A549 (cell line): ENCODE measurements around the gene ARHGEF38. TPM values are rescaled to one million over a fixed set of nuclear protein-coding genes. Genes with fewer than 3 reads are reported as not detected.

ENCODE experiments used
- ATAC-seq, 2 experiments: fragments of 200-7000 bp in 1 of 2; fragments of >200 bp in 1 of 2; cut with Nextera tagmentation in 1 of 2; cut with Tn5 transposase in 1 of 2; 3 replicates each; pipeline versions ENCODE4 v1.8.0 to v1.9.1; 2018 to 2020; ENCODE audit warnings: mild to moderate bottlenecking in 1 of 2, moderate library complexity in 1 of 2
- CTCF ChIA-PET: fragments of 300-600 bp; sonication (Branson Sonifier 250); formaldehyde crosslinking; extraction: SDS; loops from one replicate; lab custom pipeline; 2021; ENCODE audit warnings: antibody characterized with exemption, inconsistent platforms; lab: Yijun Ruan, JAX
- POLR2A ChIA-PET: fragments of 350-600 bp; formaldehyde crosslinking; extraction: SDS; loops from one replicate; lab custom pipeline; 2021; ENCODE audit warnings: antibody characterized with exemption, inconsistent platforms; lab: Yijun Ruan, JAX
- DNase-seq, 2 experiments: peaks; one replicate each; pipeline versions ENCODE4 v3.0.0 to v3.0.0-alpha.2; 2011 to 2016; ENCODE audit warnings: low read depth in 1 of 2, low spot score in 1 of 2
- FAIRE-seq: peaks from 2 replicates; lab custom pipeline; 2011; peaks lifted over from hg19 to GRCh38; lab: Jason Lieb, UNC
- H3K27ac ChIP-seq, 2 experiments: fragments of >200 bp; sonication (Bioruptor Twin); formaldehyde crosslinking; 3 replicates each; pipeline ENCODE4 v1.5.1; 2016 to 2017
- H3K4me1 ChIP-seq: fragments of >200 bp; sonication (Bioruptor Twin); formaldehyde crosslinking; 3 replicates; pipeline ENCODE4 v1.6.1; 2016
- H3K4me2 ChIP-seq: fragments of >200 bp; sonication (Bioruptor Twin); formaldehyde crosslinking; 3 replicates; pipeline ENCODE4 v1.6.1; 2016
- H3K4me3 ChIP-seq: fragments of >200 bp; sonication (Bioruptor Twin); formaldehyde crosslinking; 3 replicates; pipeline ENCODE4 v1.5.1; 2016
- H3K9me3 ChIP-seq: fragments of >200 bp; sonication (Bioruptor Twin); formaldehyde crosslinking; 3 replicates; pipeline ENCODE4 v1.6.1; 2016
- BHLHE40 ChIP-seq: IDR thresholded peaks from 2 replicates; pipeline ENCODE4 v1.6.1; 2012; ENCODE audit warnings: low read depth, low read length, inconsistent platforms
- CBX8 ChIP-seq: fragments of 200-600 bp; sonication (generic); IDR thresholded peaks from 2 replicates; pipeline ENCODE4 v1.6.1; 2016
- CHD4 ChIP-seq: fragments of 200-600 bp; sonication (generic); IDR thresholded peaks from 2 replicates; pipeline ENCODE4 v1.6.1; 2016; ENCODE audit warnings: antibody characterized with exemption, mild to moderate bottlenecking, borderline replicate concordance
- CTCF ChIP-seq: fragments of >200 bp; sonication (Bioruptor Twin); formaldehyde crosslinking; IDR thresholded peaks from 3 replicates; pipeline ENCODE4 v1.5.1; 2016
- EP300 ChIP-seq, 2 experiments: fragments of >200 bp; sonication (Bioruptor Twin); formaldehyde crosslinking; IDR thresholded peaks; 2 replicates in 1 of 2; 3 replicates in 1 of 2; pipeline ENCODE4 v1.6.1; 2016 to 2017
- ESRRA ChIP-seq: fragments of 150-350 bp; IDR thresholded peaks from 2 replicates; pipeline ENCODE4 v1.6.1; 2014; ENCODE audit warnings: mild to moderate bottlenecking, low read length, borderline replicate concordance
- FOSB ChIP-seq: fragments of 250-450 bp; sonication (Bioruptor Pico); IDR thresholded peaks from 2 replicates; pipeline ENCODE4 v1.5.0; 2020; ENCODE audit warnings: mild to moderate bottlenecking, moderate library complexity
- FOXS1 ChIP-seq: fragments of 250-450 bp; sonication (Bioruptor Pico); IDR thresholded peaks from 2 replicates; pipeline ENCODE4 v1.5.0; 2020; ENCODE audit warnings: mild to moderate bottlenecking, moderate library complexity
- HEYL ChIP-seq: fragments of 250-450 bp; sonication (Bioruptor Pico); IDR thresholded peaks from 2 replicates; pipeline ENCODE4 v1.8.0; 2021; ENCODE audit warnings: mild to moderate bottlenecking, moderate library complexity
- HOXA7 ChIP-seq: fragments of 250-450 bp; sonication (Bioruptor Pico); IDR thresholded peaks from 2 replicates; pipeline ENCODE4 v1.5.0; 2020; ENCODE audit warnings: mild to moderate bottlenecking, moderate library complexity
- HOXB13 ChIP-seq: fragments of 250-450 bp; sonication (Bioruptor Pico); IDR thresholded peaks from 2 replicates; pipeline ENCODE4 v1.5.0; 2020; ENCODE audit warnings: low read depth, mild to moderate bottlenecking, moderate library complexity
- HOXB5 ChIP-seq: fragments of 250-450 bp; sonication (Bioruptor Pico); IDR thresholded peaks from 2 replicates; pipeline ENCODE4 v1.5.0; 2020; ENCODE audit warnings: mild to moderate bottlenecking, moderate library complexity
- JUN ChIP-seq, 2 experiments: fragments of >200 bp; sonication (Bioruptor Twin); formaldehyde crosslinking; IDR thresholded peaks; 2 replicates in 1 of 2; 3 replicates in 1 of 2; pipeline ENCODE4 v1.6.1; 2016 to 2017
- KDM1A ChIP-seq: fragments of 200-600 bp; sonication (generic); IDR thresholded peaks from 2 replicates; pipeline ENCODE4 v1.6.1; 2016; ENCODE audit warnings: low read depth, mild to moderate bottlenecking
- KDM5A ChIP-seq: fragments of 200-600 bp; sonication (generic); IDR thresholded peaks from 2 replicates; pipeline ENCODE4 v1.6.1; 2016; ENCODE audit warnings: antibody characterized with exemption, mild to moderate bottlenecking
- MAFK ChIP-seq: fragments of 450-650 bp; IDR thresholded peaks from 2 replicates; pipeline ENCODE4 v1.6.1; 2014; ENCODE audit not compliant: partially characterized antibody
- MYC ChIP-seq: IDR thresholded peaks from 2 replicates; pipeline ENCODE4 v1.6.1; 2012; ENCODE audit warnings: mild to moderate bottlenecking, inconsistent platforms, low read length, improper control_type of control experiment, borderline replicate concordance
- NFE2L2 ChIP-seq: fragments of 150-350 bp; conservative IDR thresholded peaks from 2 replicates; pipeline ENCODE4 v1.6.1; 2014; ENCODE audit warnings: low read length
- NR3C1 ChIP-seq: fragments of >200 bp; sonication (Bioruptor Twin); formaldehyde crosslinking; IDR thresholded peaks from 3 replicates; pipeline ENCODE4 v1.6.1; 2017
- POLR2A ChIP-seq: IDR thresholded peaks from 2 replicates; pipeline ENCODE4 v1.6.1; 2012; ENCODE audit warnings: mild to moderate bottlenecking, low read length
- POLR2AphosphoS2 ChIP-seq: conservative IDR thresholded peaks from 2 replicates; pipeline ENCODE4 v1.6.1; 2012; ENCODE audit warnings: low read length, improper control_type of control experiment, inconsistent platforms
- RAD21 ChIP-seq, 2 experiments: fragments of >200 bp in 1 of 2; sonication (Bioruptor Twin) in 1 of 2; formaldehyde crosslinking in 1 of 2; IDR thresholded peaks in 1 of 2; conservative IDR thresholded peaks in 1 of 2; 2 replicates in 1 of 2; 3 replicates in 1 of 2; pipeline ENCODE4 v1.6.1; 2012 to 2018; ENCODE audit warnings: inconsistent platforms in 1 of 2
- RCOR1 ChIP-seq: fragments of 150-350 bp; IDR thresholded peaks from 2 replicates; pipeline ENCODE4 v1.6.1; 2014; ENCODE audit warnings: antibody characterized with exemption, low read length, low read depth
- RFX5 ChIP-seq: fragments of 450-650 bp; IDR thresholded peaks from 2 replicates; pipeline ENCODE4 v1.7.1; 2014; ENCODE audit warnings: antibody characterized with exemption, mild to moderate bottlenecking, moderate library complexity
- SMC3 ChIP-seq: fragments of >200 bp; sonication (Bioruptor Twin); formaldehyde crosslinking; IDR thresholded peaks from 3 replicates; pipeline ENCODE4 v1.6.1; 2018; ENCODE audit warnings: inconsistent platforms
- SREBF2 ChIP-seq: fragments of 450-650 bp; IDR thresholded peaks from 2 replicates; pipeline ENCODE4 v1.6.1; 2014; ENCODE audit warnings: mild to moderate bottlenecking, moderate library complexity
- TFCP2L1 ChIP-seq: fragments of 250-450 bp; sonication (Bioruptor Pico); IDR thresholded peaks from 2 replicates; pipeline ENCODE4 v1.5.0; 2021; ENCODE audit warnings: mild to moderate bottlenecking
- TP53 ChIP-seq: fragments of 250-450 bp; sonication (Bioruptor Pico); IDR thresholded peaks from 2 replicates; pipeline ENCODE4 v1.5.0; 2021; ENCODE audit warnings: mild to moderate bottlenecking, moderate library complexity
- ZC3H11A ChIP-seq: fragments of 450-650 bp; IDR thresholded peaks from 2 replicates; pipeline ENCODE4 v1.6.1; 2014; ENCODE audit warnings: antibody characterized with exemption, mild to moderate bottlenecking
- ZSCAN20 ChIP-seq: fragments of 250-450 bp; sonication (Bioruptor Pico); IDR thresholded peaks from 2 replicates; pipeline ENCODE4 v1.8.0; 2022; ENCODE audit warnings: mild to moderate bottlenecking, moderate library complexity
- WGBS: methylation state at CpG from one replicate; pipeline ENCODE4 v1.1.6; 2017; ENCODE audit errors: missing lambda C conversion rate; 5-methylcytosine and 5-hydroxymethylcytosine counted together
- polyA plus RNA-seq, 4 experiments: library from polyadenylated mRNA; depleted of rRNA in 3 of 4; stranded (reverse); fragments of >200 nt; fragmentation: RNase III in 1 of 4; extraction: RNeasy Plus Mini Kit Qiagen cat#74134 plus additional on column Dnase treatment in 1 of 4; gene quantifications; 2 replicates in 3 of 4; 3 replicates in 1 of 4; pipeline ENCODE4 v1.2.3, GENCODE V29; 2011 to 2017
- TF ChIP-seq, protein P1 (sequence below): IDR thresholded peaks from 2 replicates; pipeline ENCODE4 v1.6.1; 2012
- TF ChIP-seq, protein P2 (sequence below): fragments of 250-450 bp; sonication (Bioruptor Pico); IDR thresholded peaks from 2 replicates; pipeline ENCODE4 v1.5.0; 2020; ENCODE audit warnings: low read depth, mild to moderate bottlenecking, moderate library complexity
- TF ChIP-seq, protein P3 (sequence below): fragments of >200 bp; sonication (Bioruptor Twin); formaldehyde crosslinking; IDR thresholded peaks from 2 replicates; pipeline ENCODE4 v1.6.1; 2016

Gene ARHGEF38
- polyA plus RNA-seq, 2 of the 4 experiments (the other 2 are of a cell fraction): 0.05 TPM; not detected in 1

DNA sequence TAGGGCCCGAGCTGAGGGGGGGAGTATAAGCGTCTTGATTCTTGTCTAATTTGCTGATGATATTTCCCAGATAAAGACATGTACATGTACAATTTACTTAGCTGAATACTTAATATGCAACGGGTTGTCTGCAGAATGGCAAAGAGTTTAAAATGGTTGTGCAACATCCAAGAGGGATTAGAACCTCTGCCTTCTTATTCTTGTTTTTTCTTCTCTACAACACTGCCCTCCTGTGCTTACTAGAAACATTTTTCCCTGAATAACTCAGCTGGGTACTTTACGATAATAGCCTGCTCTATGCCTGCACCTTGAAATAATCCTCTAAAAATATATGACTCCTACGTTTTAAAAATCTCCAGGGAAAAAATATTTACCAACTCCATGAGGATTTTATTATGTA lies 114.3 kb downstream of the ARHGEF38 start:
- H3K4me3 ChIP-seq: no peak overlapping the region
- H3K9me3 ChIP-seq: no peaks in the 10 kb centered on the region
- peak in 1 of 2 experiments; percentile 22 for DNase-seq
- H3K4me1 ChIP-seq: no peaks in the 10 kb centered on the region
- POLR2A ChIA-PET: no interaction called here
- CTCF ChIA-PET: interaction anchor here (0.9 to 3.1 kb wide), 3 partner anchors 11 to 807 kb away, joined by 3 to 12 read pairs (median 4); no protein-coding TSS in a partner anchor
- ATAC-seq: peak; percentile 68; a peak in 4 of 6 replicates
- H3K27ac ChIP-seq: no peak overlapping the region
- H3K4me2 ChIP-seq: no peak overlapping the region
- 39% methylated on average over 5 of the region's 5 CpGs for WGBS
- TF ChIP-seq TFCP2L1 (CRISPR knock-in tag): no peak
- peak; percentile 41 to 43; a peak in 3 of 5 replicates for TF ChIP-seq RAD21 (conservative IDR thresholded peaks at IDR 0.05 in 1 of 2, IDR thresholded peaks at IDR 0.05 in 1 of 2)
- no peak for TF ChIP-seq MYC
- no peak for TF ChIP-seq MAFK
- TF ChIP-seq POLR2AphosphoS2: no peak
- no peak for TF ChIP-seq HOXA7 (CRISPR knock-in tag)
- TF ChIP-seq CTCF: peak; percentile 32
- no peak for TF ChIP-seq RFX5
- TF ChIP-seq SREBF2: no peak
- TF ChIP-seq CHD4: no peak
- TF ChIP-seq, protein P1, sequence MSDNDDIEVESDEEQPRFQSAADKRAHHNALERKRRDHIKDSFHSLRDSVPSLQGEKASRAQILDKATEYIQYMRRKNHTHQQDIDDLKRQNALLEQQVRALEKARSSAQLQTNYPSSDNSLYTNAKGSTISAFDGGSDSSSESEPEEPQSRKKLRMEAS: no peak
- TF ChIP-seq ESRRA: no peak
- TF ChIP-seq HOXB13: no peak
- TF ChIP-seq POLR2A: no peak
- no peak for TF ChIP-seq NR3C1
- no peak for TF ChIP-seq CBX8
- TF ChIP-seq EP300 (IDR thresholded peaks at IDR 0.05): no peak
- TF ChIP-seq SMC3: peak; percentile 48
- TF ChIP-seq FOXS1 (CRISPR knock-in tag): no peak
- TF ChIP-seq, protein P2, sequence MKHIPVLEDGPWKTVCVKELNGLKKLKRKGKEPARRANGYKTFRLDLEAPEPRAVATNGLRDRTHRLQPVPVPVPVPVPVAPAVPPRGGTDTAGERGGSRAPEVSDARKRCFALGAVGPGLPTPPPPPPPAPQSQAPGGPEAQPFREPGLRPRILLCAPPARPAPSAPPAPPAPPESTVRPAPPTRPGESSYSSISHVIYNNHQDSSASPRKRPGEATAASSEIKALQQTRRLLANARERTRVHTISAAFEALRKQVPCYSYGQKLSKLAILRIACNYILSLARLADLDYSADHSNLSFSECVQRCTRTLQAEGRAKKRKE: no peak
- no peak for TF ChIP-seq HOXB5 (CRISPR knock-in tag)
- no peak for TF ChIP-seq KDM1A
- no peak for TF ChIP-seq HEYL (CRISPR knock-in tag)
- no peak for FAIRE-seq

- ChIA-PET POLR2A (no interaction called here), CTCF (no interaction called here)
- no peak overlapping the region for H3K27ac ChIP-seq
- H3K4me1 ChIP-seq: no peaks in the 10 kb centered on the region
- no peak overlapping the region for H3K4me3 ChIP-seq
- DNase-seq: no peak
- H3K9me3 ChIP-seq: no peaks in the 10 kb centered on the region
- no peak for TF ChIP-seq HEYL (CRISPR knock-in tag)
- TF ChIP-seq KDM5A: no peak
- TF ChIP-seq NFE2L2: no peak
- TF ChIP-seq HOXB5 (CRISPR knock-in tag): no peak
- TF ChIP-seq RCOR1: no peak
- TF ChIP-seq BHLHE40: no peak
- TF ChIP-seq ZC3H11A: no peak
- no peak for TF ChIP-seq FOSB (CRISPR knock-in tag)
- TF ChIP-seq CBX8: no peak
- TF ChIP-seq, protein P3, sequence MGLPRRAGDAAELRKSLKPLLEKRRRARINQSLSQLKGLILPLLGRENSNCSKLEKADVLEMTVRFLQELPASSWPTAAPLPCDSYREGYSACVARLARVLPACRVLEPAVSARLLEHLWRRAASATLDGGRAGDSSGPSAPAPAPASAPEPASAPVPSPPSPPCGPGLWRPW: no peak
- TF ChIP-seq, protein P2: no peak
- TF ChIP-seq ZSCAN20: no peak
- TF ChIP-seq JUN (IDR thresholded peaks at IDR 0.05): no peak
- TF ChIP-seq FOXS1 (CRISPR knock-in tag): no peak
- TF ChIP-seq TP53 (CRISPR knock-in tag): no peak
- TF ChIP-seq EP300 (IDR thresholded peaks at IDR 0.05): no peak
- TF ChIP-seq CHD4: no peak
- no peak for TF ChIP-seq SMC3
- no peak for TF ChIP-seq SREBF2
- H3K4me2 ChIP-seq: no peak overlapping the region
- no peak for FAIRE-seq
- no peak for ATAC-seq
These were observed 118.3 kb downstream of the ARHGEF38 start for GRCh38 chr4:105670684-105671083.
